Measurements from ENCODE around the gene CHORDC1.
"Not testable (repeated sequence)": the region's sequence is repeated elsewhere in the genome, so short reads cannot be mapped to it uniquely, and the experiment has no call there.

Gene CHORDC1

DNA sequence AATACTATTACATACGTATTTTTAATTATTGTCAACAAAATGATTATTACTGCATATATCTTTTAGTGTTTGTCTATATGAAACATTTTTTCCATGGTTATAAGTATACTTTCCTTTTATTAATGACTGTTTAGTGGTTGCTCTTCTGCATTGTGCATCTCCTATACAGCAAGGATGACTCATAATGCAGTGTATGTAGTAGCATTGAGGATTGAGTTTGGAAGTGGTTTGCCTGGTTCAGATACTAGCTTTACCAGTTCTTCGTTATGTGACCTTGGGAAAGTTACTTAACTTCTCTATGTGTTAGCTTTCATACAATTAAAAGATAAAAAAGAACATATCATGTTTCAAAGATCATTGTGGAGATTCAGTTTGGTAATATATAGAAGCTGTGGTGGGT, 44.1 kb downstream of the CHORDC1 start:
- no peak overlapping the region for H3K9ac ChIP-seq
- no peak overlapping the region for H2AFZ ChIP-seq
- H3K9me3 ChIP-seq (ENCODE audit: control insufficient read depth, low read length) = no peaks in the 10 kb centered on the region
- no peaks in the 10 kb centered on the region for H3K36me3 ChIP-seq (ENCODE audit: control insufficient read depth, insufficient read depth, low read length)
- no peak overlapping the region for H3K4me3 ChIP-seq (ENCODE audit: low read depth, low read length)
- TF ChIP-seq, protein P1, sequence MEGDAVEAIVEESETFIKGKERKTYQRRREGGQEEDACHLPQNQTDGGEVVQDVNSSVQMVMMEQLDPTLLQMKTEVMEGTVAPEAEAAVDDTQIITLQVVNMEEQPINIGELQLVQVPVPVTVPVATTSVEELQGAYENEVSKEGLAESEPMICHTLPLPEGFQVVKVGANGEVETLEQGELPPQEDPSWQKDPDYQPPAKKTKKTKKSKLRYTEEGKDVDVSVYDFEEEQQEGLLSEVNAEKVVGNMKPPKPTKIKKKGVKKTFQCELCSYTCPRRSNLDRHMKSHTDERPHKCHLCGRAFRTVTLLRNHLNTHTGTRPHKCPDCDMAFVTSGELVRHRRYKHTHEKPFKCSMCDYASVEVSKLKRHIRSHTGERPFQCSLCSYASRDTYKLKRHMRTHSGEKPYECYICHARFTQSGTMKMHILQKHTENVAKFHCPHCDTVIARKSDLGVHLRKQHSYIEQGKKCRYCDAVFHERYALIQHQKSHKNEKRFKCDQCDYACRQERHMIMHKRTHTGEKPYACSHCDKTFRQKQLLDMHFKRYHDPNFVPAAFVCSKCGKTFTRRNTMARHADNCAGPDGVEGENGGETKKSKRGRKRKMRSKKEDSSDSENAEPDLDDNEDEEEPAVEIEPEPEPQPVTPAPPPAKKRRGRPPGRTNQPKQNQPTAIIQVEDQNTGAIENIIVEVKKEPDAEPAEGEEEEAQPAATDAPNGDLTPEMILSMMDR (IDR thresholded peaks at IDR 0.05) = no peak
- H3K79me2 ChIP-seq = no peaks in the 10 kb centered on the region
- no peak overlapping the region for H3K27ac ChIP-seq
- no peaks in the 10 kb centered on the region for H3K27me3 ChIP-seq (ENCODE audit: control insufficient read depth, insufficient read depth, low read length)
- no peak overlapping the region for H3K4me2 ChIP-seq (ENCODE audit: low read length)
- H3K4me1 ChIP-seq = no peaks in the 10 kb centered on the region

DNA sequence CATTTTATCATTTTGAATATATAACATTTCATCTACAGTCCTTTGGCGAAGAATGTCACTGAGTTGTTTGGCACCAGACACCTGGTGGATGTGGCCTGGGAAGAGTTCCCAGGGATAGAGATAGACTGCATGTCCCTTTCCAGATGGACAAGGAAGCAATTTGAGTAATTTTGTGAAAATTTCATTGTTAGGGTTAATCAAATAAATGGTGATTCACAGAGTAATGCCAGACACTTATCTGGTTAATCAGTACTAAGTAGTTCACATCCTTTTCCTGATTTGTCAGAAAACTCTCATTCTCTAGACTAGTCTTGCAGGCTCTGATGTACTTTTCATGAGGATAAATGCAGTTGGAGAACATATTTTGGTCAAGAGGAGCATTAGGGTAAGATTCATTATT, 46.8 kb downstream of the CHORDC1 start:
- Histone ChIP-seq H3K4me3 (ENCODE audit: low read depth, low read length) (no peak overlapping the region), H3K4me2 (ENCODE audit: low read length) (no peak overlapping the region), H3K27me3 (ENCODE audit: control insufficient read depth, insufficient read depth, low read length) (no peaks in the 10 kb centered on the region), H3K79me2 (no peaks in the 10 kb centered on the region), H3K9ac (no peak overlapping the region), H3K27ac (no peak overlapping the region), H3K9me3 (ENCODE audit: control insufficient read depth, low read length) (no peaks in the 10 kb centered on the region), H3K4me1 (no peaks in the 10 kb centered on the region), H2AFZ (no peak overlapping the region), H3K36me3 (ENCODE audit: control insufficient read depth, insufficient read depth, low read length) (no peaks in the 10 kb centered on the region)
- TF ChIP-seq, protein P1 (IDR thresholded peaks at IDR 0.05) = no peak

DNA sequence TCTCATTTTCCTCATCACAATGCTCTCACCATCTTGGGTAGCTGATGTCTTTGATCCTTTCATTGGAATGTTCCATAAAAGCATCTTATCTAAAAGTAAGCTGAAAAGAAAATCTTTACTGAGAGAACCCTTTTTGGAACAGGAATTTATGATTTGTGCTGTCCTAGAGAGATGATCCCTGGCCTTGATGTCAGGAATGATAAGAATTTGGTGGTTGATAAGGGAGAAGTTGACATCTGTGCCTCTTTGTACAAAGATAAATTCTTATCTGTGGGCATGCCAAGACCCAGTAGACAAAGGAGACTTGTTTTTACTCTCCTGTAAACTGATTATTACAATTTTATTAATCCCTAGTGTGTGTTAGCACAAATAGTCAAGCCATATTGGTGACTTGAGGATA, 51.5 kb downstream of the CHORDC1 start:
- H3K27ac ChIP-seq = no peak overlapping the region
- no peak overlapping the region for H3K4me2 ChIP-seq (ENCODE audit: low read length)
- no peaks in the 10 kb centered on the region for H3K4me1 ChIP-seq
- no peak overlapping the region for H3K4me3 ChIP-seq (ENCODE audit: low read depth, low read length)
- H3K36me3 ChIP-seq (ENCODE audit: control insufficient read depth, insufficient read depth, low read length) = no peaks in the 10 kb centered on the region
- H3K79me2 ChIP-seq = no peaks in the 10 kb centered on the region
- TF ChIP-seq, protein P1 (IDR thresholded peaks at IDR 0.05) = no peak
- H3K9me3 ChIP-seq (ENCODE audit: control insufficient read depth, low read length) = no peaks in the 10 kb centered on the region
- no peaks in the 10 kb centered on the region for H3K27me3 ChIP-seq (ENCODE audit: control insufficient read depth, insufficient read depth, low read length)
- no peak overlapping the region for H2AFZ ChIP-seq
- H3K9ac ChIP-seq = no peak overlapping the region

DNA sequence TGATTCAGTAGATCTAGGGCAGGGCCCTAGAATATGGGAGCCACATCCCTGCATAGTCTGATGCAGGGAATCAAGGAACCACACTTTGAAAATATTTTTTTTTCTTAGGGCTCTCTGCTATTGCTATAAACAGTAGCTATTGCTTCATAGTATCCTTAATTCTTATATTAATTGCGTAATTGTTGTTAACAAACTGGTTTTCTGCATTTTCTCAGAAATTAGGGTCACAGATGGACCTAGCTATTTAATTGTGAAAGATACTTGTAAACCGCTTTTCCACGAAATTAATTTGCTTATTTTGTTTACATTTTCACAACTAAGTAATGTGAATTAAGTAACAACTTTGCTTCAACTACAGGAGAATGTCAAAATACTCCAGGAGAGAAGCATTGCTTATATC, 54.3 kb downstream of the CHORDC1 start:
- H3K9me3 ChIP-seq (ENCODE audit: control insufficient read depth, low read length) = no peaks in the 10 kb centered on the region
- no peaks in the 10 kb centered on the region for H3K4me1 ChIP-seq
- H3K4me3 ChIP-seq (ENCODE audit: low read depth, low read length) = no peak overlapping the region
- no peak overlapping the region for H3K27ac ChIP-seq
- no peak overlapping the region for H2AFZ ChIP-seq
- TF ChIP-seq, protein P1 (IDR thresholded peaks at IDR 0.05) = no peak
- H3K9ac ChIP-seq = no peak overlapping the region
- no peaks in the 10 kb centered on the region for H3K27me3 ChIP-seq (ENCODE audit: control insufficient read depth, insufficient read depth, low read length)
- H3K36me3 ChIP-seq (ENCODE audit: control insufficient read depth, insufficient read depth, low read length) = no peaks in the 10 kb centered on the region
- H3K4me2 ChIP-seq (ENCODE audit: low read length) = no peak overlapping the region
- H3K79me2 ChIP-seq = no peaks in the 10 kb centered on the region

DNA sequence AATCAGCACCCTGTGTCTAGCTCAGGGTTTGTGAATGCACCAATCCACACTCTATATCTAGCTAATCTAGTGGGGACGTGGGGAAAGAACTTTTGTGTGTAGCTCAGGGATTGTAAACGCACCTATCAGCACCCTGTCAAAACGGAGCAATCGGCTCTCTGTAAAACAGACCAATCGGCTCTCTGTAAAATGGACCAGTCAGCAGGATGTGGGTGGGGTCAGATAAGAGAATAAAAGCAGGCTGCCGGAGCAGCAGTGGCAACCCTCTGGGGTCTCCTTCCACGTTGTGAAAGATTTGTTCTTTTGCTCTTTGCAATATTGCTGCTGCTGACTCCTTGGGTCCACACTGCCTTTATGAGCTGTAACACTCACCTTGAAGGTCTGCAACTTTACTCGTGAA, 55.1 kb downstream of the CHORDC1 start:
- H3K4me1 ChIP-seq; H3K79me2 ChIP-seq; H2AFZ ChIP-seq; H3K27me3 ChIP-seq (ENCODE audit: control insufficient read depth, insufficient read depth, low read length); H3K9ac ChIP-seq; H3K4me2 ChIP-seq (ENCODE audit: low read length); H3K36me3 ChIP-seq (ENCODE audit: control insufficient read depth, insufficient read depth, low read length); H3K9me3 ChIP-seq (ENCODE audit: control insufficient read depth, low read length); H3K4me3 ChIP-seq (ENCODE audit: low read depth, low read length); H3K27ac ChIP-seq: not testable (repeated sequence)

DNA sequence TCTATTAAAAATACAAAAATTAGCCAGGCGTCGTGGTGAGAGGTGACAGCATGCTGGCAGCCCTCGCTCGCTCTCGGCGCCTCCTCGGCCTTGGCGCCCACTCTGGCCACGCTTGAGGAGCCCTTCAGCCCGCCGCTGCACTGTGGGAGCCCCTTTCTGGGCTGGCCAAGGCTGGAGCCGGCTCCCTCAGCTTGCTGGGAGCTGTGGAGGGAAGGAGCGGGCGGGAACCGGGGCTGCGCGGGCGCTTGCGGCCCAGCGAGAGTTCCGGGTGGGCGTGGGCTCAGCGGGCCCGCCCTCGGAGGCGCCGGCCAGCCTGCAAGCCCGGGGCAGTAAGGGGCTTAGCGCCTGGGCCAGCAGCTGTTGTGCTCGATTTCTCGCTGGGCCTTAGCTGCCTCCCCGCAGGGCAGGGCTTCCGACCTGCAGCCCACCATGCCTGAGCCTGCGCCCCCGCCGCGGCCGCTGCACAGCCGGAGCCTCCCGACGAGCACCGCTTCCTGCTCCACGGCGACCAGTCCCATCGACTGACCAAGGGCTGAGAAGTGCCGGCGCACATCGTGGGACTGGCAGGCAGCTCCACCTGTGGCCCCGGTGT, 55.8 kb downstream of the CHORDC1 start:
- H2AFZ ChIP-seq = not testable (repeated sequence)

More for the DNA sequence above, 55.8 kb downstream of the CHORDC1 start:
- H3K9me3 ChIP-seq (ENCODE audit: control insufficient read depth, low read length); H3K4me2 ChIP-seq (ENCODE audit: low read length); H3K4me1 ChIP-seq; H3K9ac ChIP-seq; H3K36me3 ChIP-seq (ENCODE audit: control insufficient read depth, insufficient read depth, low read length); H3K27ac ChIP-seq; H3K27me3 ChIP-seq (ENCODE audit: control insufficient read depth, insufficient read depth, low read length); H3K79me2 ChIP-seq; H3K4me3 ChIP-seq (ENCODE audit: low read depth, low read length): not testable (repeated sequence)

All from parathyroid adenoma (tissue), 2 donors.